IMR-90 (cell line): ENCODE results near the gene HNRNPAB. TPM values are rescaled to one million over a fixed set of nuclear protein-coding genes. Genes with fewer than 3 reads are reported as not detected.

ENCODE experiments used
- ATAC-seq: fragments of 200-7000 bp; cut with Tn5 transposase; 2 replicates; pipeline ENCODE4 v1.9.1; 2020; ENCODE audit warnings: low read depth, mild to moderate bottlenecking, moderate library complexity
- BruUV-seq: library from RNA; stranded (reverse); fragments of 400-500 nt; replicated peaks from 2 replicates; lab custom pipeline; 2021; lab: Mats Ljungman, UMichigan
- CTCF ChIA-PET: fragments of 300-600 bp; formaldehyde crosslinking; extraction: SDS; loops from one replicate; lab custom pipeline; 2021; ENCODE audit warnings: antibody characterized with exemption; lab: Yijun Ruan, JAX
- POLR2A ChIA-PET: fragments of 300-600 bp; sonication (Branson Sonifier 250); formaldehyde crosslinking; loops from one replicate; lab custom pipeline; 2022; ENCODE audit warnings: antibody characterized with exemption; ENCODE audit not compliant: unreplicated experiment; lab: Charles Lee
- DNase-seq: peaks from one replicate; pipeline ENCODE4 v3.0.0; 2013
- H2AFZ ChIP-seq: replicated peaks from 2 replicates; pipeline ENCODE3; 2013; ENCODE audit warnings: low read length, mild to moderate bottlenecking; ENCODE audit not compliant: poor library complexity
- H2AK5ac ChIP-seq: 2 replicates; pipeline ENCODE4 v1.6.1; 2013; ENCODE audit warnings: low read depth, low read length, inconsistent platforms
- H2AK9ac ChIP-seq: replicated peaks from 2 replicates; pipeline ENCODE3; 2013; ENCODE audit warnings: mild to moderate bottlenecking, low read depth, low read length, moderate library complexity; ENCODE audit not compliant: poor library complexity
- H2BK120ac ChIP-seq: 2 replicates; pipeline ENCODE4 v1.6.1; 2013; ENCODE audit warnings: low read depth, low read length, inconsistent platforms
- H2BK15ac ChIP-seq: 3 replicates; pipeline ENCODE4 v1.6.1; 2013; ENCODE audit warnings: low read depth, low read length, inconsistent platforms
- H2BK20ac ChIP-seq: 2 replicates; pipeline ENCODE4 v1.6.1; 2013; ENCODE audit warnings: low read depth, mild to moderate bottlenecking, inconsistent platforms, low read length, moderate library complexity
- H2BK5ac ChIP-seq: 2 replicates; pipeline ENCODE4 v1.6.1; 2013; ENCODE audit warnings: mild to moderate bottlenecking, low read depth, low read length, inconsistent platforms; ENCODE audit not compliant: poor library complexity, severe bottlenecking
- H3K14ac ChIP-seq: replicated peaks from 2 replicates; pipeline ENCODE4 v1.6.1; 2013; ENCODE audit warnings: low read depth, low read length, inconsistent platforms
- H3K18ac ChIP-seq: 2 replicates; pipeline ENCODE4 v1.6.1; 2013; ENCODE audit warnings: low read depth, low read length, control low read depth
- H3K23ac ChIP-seq: 2 replicates; pipeline ENCODE4 v1.6.1; 2013; ENCODE audit warnings: low read depth, low read length, inconsistent platforms
- H3K27ac ChIP-seq: 2 replicates; pipeline ENCODE4 v1.5.1; 2013; ENCODE audit warnings: mild to moderate bottlenecking, control low read depth, low read length; ENCODE audit not compliant: insufficient read depth
- H3K27me3 ChIP-seq: 2 replicates; pipeline ENCODE4 v1.6.1; 2013; ENCODE audit warnings: low read length; ENCODE audit not compliant: control insufficient read depth, insufficient read depth
- H3K36me3 ChIP-seq: 2 replicates; pipeline ENCODE4 v1.6.1; 2013; ENCODE audit warnings: low read length, mixed read lengths; ENCODE audit not compliant: control insufficient read depth, insufficient read depth
- H3K4ac ChIP-seq: 2 replicates; pipeline ENCODE4 v1.6.1; 2013; ENCODE audit warnings: low read depth, low read length, inconsistent platforms
- H3K4me1 ChIP-seq: 2 replicates; pipeline ENCODE4 v1.6.1; 2013; ENCODE audit warnings: low read length, mixed read lengths; ENCODE audit not compliant: control insufficient read depth, insufficient read depth
- H3K4me2 ChIP-seq: 2 replicates; pipeline ENCODE4 v1.6.1; 2013; ENCODE audit warnings: low read depth, mild to moderate bottlenecking, control low read depth, low read length, moderate library complexity
- H3K4me3 ChIP-seq: 2 replicates; pipeline ENCODE4 v1.5.1; 2013; ENCODE audit warnings: low read depth, mild to moderate bottlenecking, control low read depth, low read length, moderate library complexity; ENCODE audit not compliant: insufficient read depth
- H3K56ac ChIP-seq: 2 replicates; pipeline ENCODE4 v1.6.1; 2013; ENCODE audit warnings: low read length, inconsistent platforms; ENCODE audit not compliant: insufficient read depth; ENCODE audit errors: extremely low read depth
- H3K79me1 ChIP-seq, 2 experiments: 2 replicates each; pipeline ENCODE4 v1.6.1; 2013; ENCODE audit warnings: low read length in 2 of 2, inconsistent platforms in 1 of 2, low read depth in 1 of 2
- H3K9ac ChIP-seq: 2 replicates; pipeline ENCODE4 v1.6.1; 2013; ENCODE audit warnings: low read depth, low read length, control low read depth
- H3K9me1 ChIP-seq: 2 replicates; pipeline ENCODE4 v1.6.1; 2013; ENCODE audit warnings: low read length, inconsistent platforms; ENCODE audit not compliant: insufficient read depth
- H3K9me3 ChIP-seq: 2 replicates; pipeline ENCODE4 v1.6.1; 2013; ENCODE audit warnings: low read length; ENCODE audit not compliant: control insufficient read depth, insufficient read depth
- H4K20me1 ChIP-seq: 2 replicates; pipeline ENCODE4 v1.6.1; 2013; ENCODE audit warnings: low read length, inconsistent platforms; ENCODE audit not compliant: insufficient read depth
- H4K5ac ChIP-seq: 2 replicates; pipeline ENCODE4 v1.6.1; 2013; ENCODE audit warnings: mild to moderate bottlenecking, low read depth, low read length, control low read depth
- H4K8ac ChIP-seq, 2 experiments: 2 replicates each; pipeline ENCODE4 v1.6.1; 2013; ENCODE audit warnings: low read depth in 2 of 2, low read length in 2 of 2, control low read depth in 1 of 2, inconsistent platforms in 1 of 2
- H4K91ac ChIP-seq: 2 replicates; pipeline ENCODE4 v1.6.1; 2013; ENCODE audit warnings: low read depth, low read length, inconsistent platforms; ENCODE audit not compliant: insufficient read depth
- BHLHE40 ChIP-seq: fragments of 150-350 bp; IDR thresholded peaks from 2 replicates; pipeline ENCODE4 v1.6.1; 2016; ENCODE audit warnings: mild to moderate bottlenecking, low read depth, low read length
- CEBPB ChIP-seq: IDR thresholded peaks from 2 replicates; pipeline ENCODE4 v1.6.1; 2012; ENCODE audit warnings: low read depth, low read length, improper control_type of control experiment
- CHD1 ChIP-seq: IDR thresholded peaks from 2 replicates; pipeline ENCODE4 v1.6.1; 2012; ENCODE audit warnings: low read depth, low read length, improper control_type of control experiment
- FOS ChIP-seq: fragments of 150-350 bp; IDR thresholded peaks from 2 replicates; pipeline ENCODE4 v1.6.1; 2016; ENCODE audit warnings: low read depth, low read length
- MAFK ChIP-seq: IDR thresholded peaks from 2 replicates; pipeline ENCODE4 v1.6.1; 2012; ENCODE audit warnings: low read depth, low read length, improper control_type of control experiment
- MAZ ChIP-seq: IDR thresholded peaks from 2 replicates; pipeline ENCODE4 v1.6.1; 2012; ENCODE audit warnings: low read depth, mild to moderate bottlenecking, low read length, improper control_type of control experiment, moderate library complexity, borderline replicate concordance
- MXI1 ChIP-seq: IDR thresholded peaks from 2 replicates; pipeline ENCODE4 v1.6.1; 2012; ENCODE audit warnings: low read depth, mild to moderate bottlenecking, low read length, moderate library complexity, borderline replicate concordance
- NFE2L2 ChIP-seq: fragments of 150-350 bp; IDR thresholded peaks from 2 replicates; pipeline ENCODE4 v1.6.1; 2016; ENCODE audit warnings: low read depth, mild to moderate bottlenecking, low read length
- POLR2A ChIP-seq: IDR thresholded peaks from 2 replicates; pipeline ENCODE4 v1.6.1; 2012; ENCODE audit warnings: mild to moderate bottlenecking, low read depth, low read length
- RAD21 ChIP-seq: IDR thresholded peaks from 2 replicates; pipeline ENCODE4 v1.6.1; 2012; ENCODE audit warnings: low read length, improper control_type of control experiment
- RCOR1 ChIP-seq: IDR thresholded peaks from 2 replicates; pipeline ENCODE4 v1.6.1; 2012; ENCODE audit warnings: mild to moderate bottlenecking, low read length, improper control_type of control experiment; ENCODE audit not compliant: insufficient replicate concordance
- RFX5 ChIP-seq: IDR thresholded peaks from 2 replicates; pipeline ENCODE4 v1.8.0; 2012; ENCODE audit warnings: low read depth, mild to moderate bottlenecking, low read length, moderate library complexity
- SMC3 ChIP-seq: fragments of 150-350 bp; IDR thresholded peaks from 2 replicates; pipeline ENCODE4 v1.6.1; 2016; ENCODE audit warnings: low read depth, mild to moderate bottlenecking, antibody characterized with exemption, low read length, moderate library complexity
- WGBS, 2 experiments: methylation state at CpG; one replicate each; pipeline versions ENCODE4 v1.1.5 to v1.1.7; 2013; ENCODE audit warnings: missing lambda C conversion rate in 2 of 2; ENCODE audit not compliant: insufficient read length in 1 of 2; ENCODE audit errors: extremely low coverage in 2 of 2; 5-methylcytosine and 5-hydroxymethylcytosine counted together
- dilution Hi-C: fragments of 300-500 bp; cut with HindIII; formaldehyde crosslinking; loops from one replicate; pipeline ENCODE4 v1.14.3; 2018; ENCODE audit warnings: low sequenced_read_pairs; ENCODE audit not compliant: unreplicated experiment
- in situ Hi-C: fragments of 300-500 bp; cut with MboI; formaldehyde crosslinking; loops from 3 replicates; pipeline ENCODE4 v1.14.3; 2019; ENCODE audit warnings: low sequenced_read_pairs, inconsistent platforms, mixed read lengths
- intact Hi-C: fragments of 100-400 bp; cut with micrococcal nuclease; formaldehyde crosslinking; loops from 2 replicates; pipeline ENCODE4 v1.10.0; 2022
- polyA plus RNA-seq, 3 experiments: library from polyadenylated mRNA; depleted of rRNA; stranded (reverse); fragments of >200 nt; gene quantifications; 2 replicates each; pipeline ENCODE4 v1.2.3, GENCODE V29; 2012; ENCODE audit warnings: low replicate concordance in 1 of 3
- total RNA-seq: library from RNA; depleted of rRNA; stranded (reverse); fragments of >200 nt; gene quantifications from 2 replicates; pipeline ENCODE4 v1.2.3, GENCODE V29; 2012
- TF ChIP-seq, protein P1 (sequence below): fragments of 150-350 bp; IDR thresholded peaks from 2 replicates; pipeline ENCODE4 v1.6.1; 2017; ENCODE audit warnings: mild to moderate bottlenecking, antibody characterized with exemption, low read length, low read depth
- TF ChIP-seq, protein P2 (sequence below): fragments of 150-350 bp; IDR thresholded peaks from 2 replicates; pipeline ENCODE4 v1.6.1; 2016; ENCODE audit warnings: low read depth, mild to moderate bottlenecking, low read length, moderate library complexity, borderline replicate concordance
- TF ChIP-seq, protein P3 (sequence below): conservative IDR thresholded peaks from 2 replicates; pipeline ENCODE4 v1.5.1; 2012; ENCODE audit warnings: mild to moderate bottlenecking, low read depth, low read length, improper control_type of control experiment

The HNRNPAB gene
- total and polyA plus RNA-seq, 2 of the 4 experiments (the other 2 are of a cell fraction), result 32.1 to 128 TPM

- Histone ChIP-seq H2BK5ac (no peak overlapping the region), H3K18ac (no peak overlapping the region), H3K9me3 (no peaks in the 10 kb centered on the region), H3K9ac (no peak overlapping the region), H4K20me1 (peaks cover 19% of the 10 kb centered on the region), H3K14ac (no peak overlapping the region), H2AFZ (no peak overlapping the region), H3K4me2 (no peak overlapping the region), H3K9me1 (peaks cover 10% of the 10 kb centered on the region), H3K4me1 (no peaks in the 10 kb centered on the region), H2BK15ac (no peak overlapping the region), H4K8ac (no peak overlapping the region), H2AK9ac (no peak overlapping the region), H3K23ac (no peak overlapping the region), H3K79me1 (peaks cover 8 to 36% of the 10 kb centered on the region in 2 experiments; a peak in 3 of 4 replicates), H3K27me3 (no peaks in the 10 kb centered on the region), H3K4ac (no peak overlapping the region), H2BK120ac (no peak overlapping the region), H3K36me3 (peaks cover 48% of the 10 kb centered on the region), H2AK5ac (no peak overlapping the region), H3K56ac (no peak overlapping the region), H2BK20ac (no peak overlapping the region), H4K91ac (no peak overlapping the region), H4K5ac (no peak overlapping the region), H3K4me3 (no peak overlapping the region), H3K27ac (no peak overlapping the region)
- dilution Hi-C loops, result no loop called here
- no CpG with 5 or more reads among the region's 5 CpGs for WGBS, 2 experiments
- TF ChIP-seq, protein P1, sequence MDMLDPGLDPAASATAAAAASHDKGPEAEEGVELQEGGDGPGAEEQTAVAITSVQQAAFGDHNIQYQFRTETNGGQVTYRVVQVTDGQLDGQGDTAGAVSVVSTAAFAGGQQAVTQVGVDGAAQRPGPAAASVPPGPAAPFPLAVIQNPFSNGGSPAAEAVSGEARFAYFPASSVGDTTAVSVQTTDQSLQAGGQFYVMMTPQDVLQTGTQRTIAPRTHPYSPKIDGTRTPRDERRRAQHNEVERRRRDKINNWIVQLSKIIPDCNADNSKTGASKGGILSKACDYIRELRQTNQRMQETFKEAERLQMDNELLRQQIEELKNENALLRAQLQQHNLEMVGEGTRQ, result no peak
- TF ChIP-seq MAFK (no peak), MXI1 (no peak), RFX5 (no peak), RAD21 (no peak), FOS (no peak), RCOR1 (no peak), NFE2L2 (no peak), MAZ (no peak), CEBPB (no peak), BHLHE40 (no peak), CHD1 (no peak), POLR2A (no peak), SMC3 (no peak)
- TF ChIP-seq, protein P2, sequence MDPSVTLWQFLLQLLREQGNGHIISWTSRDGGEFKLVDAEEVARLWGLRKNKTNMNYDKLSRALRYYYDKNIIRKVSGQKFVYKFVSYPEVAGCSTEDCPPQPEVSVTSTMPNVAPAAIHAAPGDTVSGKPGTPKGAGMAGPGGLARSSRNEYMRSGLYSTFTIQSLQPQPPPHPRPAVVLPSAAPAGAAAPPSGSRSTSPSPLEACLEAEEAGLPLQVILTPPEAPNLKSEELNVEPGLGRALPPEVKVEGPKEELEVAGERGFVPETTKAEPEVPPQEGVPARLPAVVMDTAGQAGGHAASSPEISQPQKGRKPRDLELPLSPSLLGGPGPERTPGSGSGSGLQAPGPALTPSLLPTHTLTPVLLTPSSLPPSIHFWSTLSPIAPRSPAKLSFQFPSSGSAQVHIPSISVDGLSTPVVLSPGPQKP, result no peak
- TF ChIP-seq, protein P3, sequence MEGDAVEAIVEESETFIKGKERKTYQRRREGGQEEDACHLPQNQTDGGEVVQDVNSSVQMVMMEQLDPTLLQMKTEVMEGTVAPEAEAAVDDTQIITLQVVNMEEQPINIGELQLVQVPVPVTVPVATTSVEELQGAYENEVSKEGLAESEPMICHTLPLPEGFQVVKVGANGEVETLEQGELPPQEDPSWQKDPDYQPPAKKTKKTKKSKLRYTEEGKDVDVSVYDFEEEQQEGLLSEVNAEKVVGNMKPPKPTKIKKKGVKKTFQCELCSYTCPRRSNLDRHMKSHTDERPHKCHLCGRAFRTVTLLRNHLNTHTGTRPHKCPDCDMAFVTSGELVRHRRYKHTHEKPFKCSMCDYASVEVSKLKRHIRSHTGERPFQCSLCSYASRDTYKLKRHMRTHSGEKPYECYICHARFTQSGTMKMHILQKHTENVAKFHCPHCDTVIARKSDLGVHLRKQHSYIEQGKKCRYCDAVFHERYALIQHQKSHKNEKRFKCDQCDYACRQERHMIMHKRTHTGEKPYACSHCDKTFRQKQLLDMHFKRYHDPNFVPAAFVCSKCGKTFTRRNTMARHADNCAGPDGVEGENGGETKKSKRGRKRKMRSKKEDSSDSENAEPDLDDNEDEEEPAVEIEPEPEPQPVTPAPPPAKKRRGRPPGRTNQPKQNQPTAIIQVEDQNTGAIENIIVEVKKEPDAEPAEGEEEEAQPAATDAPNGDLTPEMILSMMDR, result no peak
- in situ Hi-C loops, result no loop called here
- BruUV-seq, result no TSS peak
- intact Hi-C loops, result no loop called here
- ChIA-PET CTCF (no interaction called here), POLR2A (no interaction called here)
- ATAC-seq (no peak), DNase-seq (no peak)
These were observed 14.0 kb downstream of the HNRNPAB start for GRCh38 chr5:178218237-178218776.
